ENCODE data around the gene CD27.
A peak's percentile ranks its signal among the peaks of the same experiment; 100 is the strongest.

The CD27 gene

DNA sequence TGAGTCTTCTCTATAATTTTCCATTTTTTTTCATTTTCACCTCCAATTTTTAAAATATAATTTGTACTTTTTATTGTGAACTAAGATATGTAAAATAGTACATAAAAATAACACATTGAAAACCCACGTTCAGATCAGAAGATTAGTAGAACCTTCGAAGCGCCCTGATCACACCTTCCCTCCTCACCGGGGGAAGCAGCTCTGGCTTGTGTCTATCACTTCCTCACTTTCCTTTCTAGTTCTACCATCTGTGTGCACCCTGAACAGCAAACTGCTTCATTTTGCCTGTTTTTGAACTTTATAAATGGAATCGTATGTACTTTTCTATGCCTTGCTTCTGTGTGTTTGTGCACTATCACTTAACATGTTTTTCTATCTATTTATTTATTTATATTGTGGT is 11.8 kb upstream of the CD27 start:
- no peak for DNase-seq (ENCODE audit: low read depth)
- no peak overlapping the region for H3K4me3 ChIP-seq (ENCODE audit: low read depth, low read length)

GRCh38 chr12:6434205-6435140 is 10.3 kb upstream of the CD27 start:
- H3K4me3 ChIP-seq (ENCODE audit: low read depth, low read length), result no peak overlapping the region
- no peak for DNase-seq (ENCODE audit: low read depth)

GRCh38 chr12:6435961-6436715 is 8.6 kb upstream of the CD27 start:
- DNase-seq (ENCODE audit: low read depth), result no peak
- H3K4me3 ChIP-seq (ENCODE audit: low read depth, low read length), result no peak overlapping the region

- no peak for DNase-seq (ENCODE audit: low read depth)
These were observed 7.2 kb upstream of the CD27 start for GRCh38 chr12:6437586-6437985.

DNA sequence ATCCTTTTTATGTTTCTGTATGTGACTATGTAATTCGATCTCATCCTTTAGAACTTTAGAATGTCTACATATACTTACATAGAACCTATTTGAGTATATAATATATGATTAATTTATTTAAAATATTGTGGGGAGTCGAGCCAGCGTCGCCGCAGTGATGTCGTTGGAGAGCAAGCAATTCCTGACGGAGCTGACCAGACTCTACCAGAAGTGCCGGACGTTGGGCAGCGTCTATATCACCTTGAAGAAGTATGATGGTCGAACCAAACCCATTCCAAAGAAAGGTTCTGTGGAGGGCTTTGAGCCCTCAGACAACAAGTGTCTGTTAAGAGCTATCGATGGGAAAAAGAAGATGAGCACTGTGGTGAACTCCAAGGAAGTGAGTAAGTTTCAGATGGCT is 6.4 kb upstream of the CD27 start:
- DNase-seq (ENCODE audit: low read depth), result no peak
- H3K4me3 ChIP-seq (ENCODE audit: low read depth, low read length), result no peak overlapping the region

More at GRCh38 chr12:6437586-6437985, 7.2 kb upstream of the CD27 start:
- H3K4me3 ChIP-seq (ENCODE audit: low read depth, low read length), result no peak overlapping the region

DNA sequence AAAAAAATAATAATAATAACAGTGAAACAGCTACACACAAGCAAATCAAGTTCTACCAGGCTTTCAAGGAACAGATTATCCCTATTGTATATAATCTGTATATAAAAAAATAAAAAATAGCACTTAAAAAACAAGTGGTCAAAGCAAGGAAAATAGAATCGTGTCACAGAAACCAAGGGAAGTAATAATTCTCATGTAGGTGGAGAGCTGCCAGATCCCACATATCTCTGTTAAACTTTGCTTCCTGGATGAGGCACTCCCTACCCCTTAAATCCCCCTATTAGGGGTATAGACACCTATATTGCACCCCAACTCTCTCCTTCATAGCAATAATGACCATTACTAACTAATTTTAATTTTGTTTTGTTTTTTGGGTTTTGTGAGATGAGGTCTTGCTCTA is 4.4 kb upstream of the CD27 start:
- no peak for DNase-seq (ENCODE audit: low read depth)
- H3K4me3 ChIP-seq (ENCODE audit: low read depth, low read length), result no peak overlapping the region

DNA sequence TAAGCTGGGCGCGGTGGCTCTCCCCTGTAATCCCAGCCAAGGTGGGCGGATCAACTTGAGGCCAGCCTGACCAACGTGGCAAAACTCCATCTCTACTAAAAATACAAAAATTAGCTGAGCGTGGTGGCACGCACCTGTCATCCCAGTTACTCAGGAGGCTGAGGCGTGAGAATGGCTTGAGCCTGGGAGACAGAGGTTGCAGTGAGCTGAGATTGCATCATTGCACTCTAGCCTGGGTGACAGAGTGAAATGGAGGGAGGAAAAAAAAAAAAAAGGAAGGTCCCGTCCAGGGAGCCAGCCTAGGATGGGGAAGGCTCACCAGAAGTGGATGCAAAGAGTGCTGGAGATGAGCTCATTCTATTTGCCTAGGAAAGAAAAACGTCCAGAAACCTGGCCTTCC is 1.9 kb upstream of the CD27 start:
- no peak overlapping the region for H3K4me3 ChIP-seq (ENCODE audit: low read depth, low read length)
- DNase-seq (ENCODE audit: low read depth), result no peak

- no peak for DNase-seq (ENCODE audit: low read depth)
- H3K4me3 ChIP-seq (ENCODE audit: low read depth, low read length), result no peak overlapping the region
These were observed 1.3 kb upstream of the CD27 start for GRCh38 chr12:6443361-6443983.

DNA sequence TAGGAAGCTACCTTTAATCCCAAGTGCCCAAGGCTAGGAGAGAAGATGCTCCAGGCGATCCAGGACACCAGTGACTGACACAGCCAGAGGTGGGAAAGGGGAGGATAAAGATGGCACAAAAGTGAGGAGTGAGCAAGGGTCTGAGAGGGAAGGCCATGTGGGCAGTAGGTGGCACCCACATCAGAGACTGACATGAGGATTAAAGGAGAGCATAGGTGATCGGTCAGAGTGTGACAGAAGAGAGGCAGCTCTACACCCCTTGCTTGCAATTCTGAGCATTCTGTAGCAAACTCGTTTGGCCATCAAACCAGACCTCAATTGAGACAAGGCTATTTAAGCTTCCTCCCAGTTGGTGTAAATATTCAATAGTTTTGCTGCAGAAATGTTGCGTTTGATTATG is 724 bp upstream of the CD27 start:
- DNase-seq (ENCODE audit: low read depth), result no peak
- no peak overlapping the region for H3K4me3 ChIP-seq (ENCODE audit: low read depth, low read length)

- no peak for DNase-seq (ENCODE audit: low read depth)
- peak overlapping the region; percentile 62 for H3K4me3 ChIP-seq (ENCODE audit: low read depth, low read length)
These were observed 5.5 kb downstream of the CD27 start for GRCh38 chr12:6450091-6450868.

- peak overlapping the region; percentile 62 for H3K4me3 ChIP-seq (ENCODE audit: low read depth, low read length)
- no peak for DNase-seq (ENCODE audit: low read depth)
These were observed 6.2 kb downstream of the CD27 start for GRCh38 chr12:6450869-6451347.

GRCh38 chr12:6451348-6452244 is 6.8 kb downstream of the CD27 start, which contains the start of gene TAPBPL:
Gene TAPBPL, plus strand, starts transcription at chr12:6452042. Its CDS starts 207 bp downstream, at chr12:6452249.
- peak; percentile 43 for DNase-seq (ENCODE audit: low read depth)
- peak within 1 kb of the TSS; percentile 62 for H3K4me3 ChIP-seq (ENCODE audit: low read depth, low read length)

- H3K4me3 ChIP-seq (ENCODE audit: low read depth, low read length), result peak overlapping the region; percentile 62
- DNase-seq (ENCODE audit: low read depth), result no peak
These were observed 7.6 kb downstream of the CD27 start for GRCh38 chr12:6452245-6452943.

- no peak overlapping the region for H3K4me3 ChIP-seq (ENCODE audit: low read depth, low read length)
- DNase-seq (ENCODE audit: low read depth), result no peak
These were observed 8.3 kb downstream of the CD27 start for GRCh38 chr12:6452944-6453630.

- no peak overlapping the region for H3K4me3 ChIP-seq (ENCODE audit: low read depth, low read length)
- no peak for DNase-seq (ENCODE audit: low read depth)
These were observed 12.6 kb downstream of the CD27 start for GRCh38 chr12:6457220-6457945.

DNA sequence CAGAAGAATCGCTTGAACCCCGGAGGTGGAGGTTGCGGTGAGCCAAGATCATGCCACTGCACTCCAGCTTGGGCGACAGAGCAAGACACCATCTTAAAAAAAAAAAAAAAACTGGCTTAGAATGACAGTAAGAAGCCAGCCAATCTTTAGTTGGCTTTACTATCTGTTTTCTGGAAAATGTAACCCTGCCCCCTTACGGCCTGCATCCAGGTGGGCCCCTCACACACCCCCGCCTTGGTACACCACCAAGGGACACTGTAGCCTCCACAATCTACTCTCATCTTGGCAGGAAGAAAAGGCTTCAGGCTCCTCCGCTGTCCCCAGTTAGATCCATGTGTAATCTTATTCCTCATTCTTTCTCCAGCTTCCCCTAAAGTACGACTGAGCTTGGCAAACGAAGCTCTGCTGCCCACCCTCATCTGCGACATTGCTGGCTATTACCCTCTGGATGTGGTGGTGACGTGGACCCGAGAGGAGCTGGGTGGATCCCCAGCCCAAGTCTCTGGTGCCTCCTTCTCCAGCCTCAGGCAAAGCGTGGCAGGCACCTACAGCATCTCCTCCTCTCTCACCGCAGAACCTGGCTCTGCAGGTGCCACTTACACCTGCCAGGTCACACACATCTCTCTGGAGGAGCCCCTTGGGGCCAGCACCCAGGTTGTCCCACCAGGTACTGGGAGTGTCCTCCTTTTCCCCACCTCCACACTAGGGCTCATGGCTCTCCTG is 13.7 kb downstream of the CD27 start:
- DNase-seq (ENCODE audit: low read depth), result no peak
- H3K4me3 ChIP-seq (ENCODE audit: low read depth, low read length), result no peak overlapping the region

Data from skeletal muscle cell (primary cell).